PC-3 (cell line): ENCODE results near the gene GRIN3B. TPM values are rescaled to one million over a fixed set of nuclear protein-coding genes. Genes with fewer than 3 reads are reported as not detected.
"Not testable (repeated sequence)": the region's sequence is repeated elsewhere in the genome, so short reads cannot be mapped to it uniquely, and the experiment has no call there.

Source experiments
- ATAC-seq: fragments of 200-7000 bp; cut with Tn5 transposase; 2 replicates; pipeline ENCODE4 v1.9.1; 2020; ENCODE audit warnings: mild to moderate bottlenecking, moderate library complexity
- BruUV-seq: library from RNA; stranded (reverse); fragments of 400-500 nt; replicated peaks from 2 replicates; lab custom pipeline; 2021; lab: Mats Ljungman, UMichigan
- CTCF ChIA-PET: fragments of 300-600 bp; sonication (Branson Sonifier 250); formaldehyde crosslinking; loops from one replicate; lab custom pipeline; 2022; ENCODE audit warnings: antibody characterized with exemption; lab: Charles Lee
- POLR2A ChIA-PET: fragments of 300-600 bp; sonication (Branson Sonifier 250); formaldehyde crosslinking; loops from one replicate; lab custom pipeline; 2022; ENCODE audit warnings: antibody characterized with exemption; ENCODE audit not compliant: unreplicated experiment; lab: Charles Lee
- DNase-seq: peaks from one replicate; pipeline ENCODE4 v3.0.0-alpha.2; 2015
- H2AFZ ChIP-seq: fragments of 300-600 bp; sonication (generic); 2 replicates; pipeline ENCODE4 v1.6.0; 2016; ENCODE audit warnings: antibody characterized with exemption, low read length
- H3F3A ChIP-seq: fragments of 300-600 bp; sonication (generic); one replicate; pipeline ENCODE4 v1.6.0; 2017; ENCODE audit warnings: antibody characterized with exemption, low read length, control low read depth, mild to moderate bottlenecking; ENCODE audit not compliant: unreplicated experiment
- H3K27ac ChIP-seq: fragments of 300-600 bp; sonication (generic); 2 replicates; pipeline ENCODE4 v1.5.1; 2016; ENCODE audit warnings: mild to moderate bottlenecking, low read length
- H3K27me3 ChIP-seq: fragments of 300-600 bp; sonication (generic); 2 replicates; pipeline ENCODE4 v1.6.1; 2016; ENCODE audit warnings: low read length, mixed read lengths
- H3K36me3 ChIP-seq: fragments of 300-600 bp; sonication (generic); 2 replicates; pipeline ENCODE4 v1.6.1; 2016; ENCODE audit warnings: low read depth, mixed run types, low read length, mixed read lengths
- H3K4me1 ChIP-seq: fragments of 300-600 bp; sonication (generic); 2 replicates; pipeline ENCODE4 v1.5.1; 2016; ENCODE audit warnings: low read length; ENCODE audit not compliant: insufficient read depth
- H3K4me2 ChIP-seq: fragments of 300-600 bp; sonication (generic); 2 replicates; pipeline ENCODE4 v1.6.0; 2016; ENCODE audit warnings: low read length
- H3K4me3 ChIP-seq: fragments of 300-600 bp; sonication (generic); 2 replicates; pipeline ENCODE4 v1.5.1; 2016; ENCODE audit warnings: mild to moderate bottlenecking, low read length, mixed read lengths
- H3K79me2 ChIP-seq: fragments of 300-600 bp; sonication (generic); 2 replicates; pipeline ENCODE4 v1.6.1; 2017; ENCODE audit warnings: low read length, mixed read lengths
- H3K9ac ChIP-seq: fragments of 300-600 bp; sonication (generic); 2 replicates; pipeline ENCODE4 v1.6.0; 2016; ENCODE audit warnings: mild to moderate bottlenecking, low read length
- H3K9me2 ChIP-seq: fragments of 300-600 bp; sonication (generic); replicated peaks from 2 replicates; pipeline ENCODE4 v1.6.1; 2016; ENCODE audit warnings: mixed run types, low read length, mixed read lengths
- H3K9me3 ChIP-seq: fragments of 300-600 bp; sonication (generic); 2 replicates; pipeline ENCODE4 v1.6.1; 2016; ENCODE audit warnings: low read length, mixed read lengths
- H4K20me1 ChIP-seq: fragments of 300-600 bp; sonication (generic); 2 replicates; pipeline ENCODE4 v1.6.1; 2016; ENCODE audit warnings: low read length, mixed read lengths
- CTCF ChIP-seq: fragments of 300-600 bp; sonication (generic); conservative IDR thresholded peaks from 2 replicates; pipeline ENCODE4 v1.5.1; 2017; ENCODE audit warnings: antibody characterized with exemption, low read depth, mild to moderate bottlenecking, low read length
- EZH2 ChIP-seq: fragments of 300-600 bp; sonication (generic); IDR thresholded peaks from one replicate; pipeline ENCODE4 v1.6.1; 2017; ENCODE audit warnings: antibody characterized with exemption, mild to moderate bottlenecking, low read length; ENCODE audit not compliant: unreplicated experiment
- EZH2phosphoT487 ChIP-seq: fragments of 300-600 bp; sonication (generic); IDR thresholded peaks from 2 replicates; pipeline ENCODE4 v1.6.1; 2018; ENCODE audit warnings: mild to moderate bottlenecking, antibody characterized with exemption, low read length, borderline replicate concordance
- intact Hi-C: fragments of 100-400 bp; cut with micrococcal nuclease; formaldehyde crosslinking; loops from 2 replicates; pipeline ENCODE4 v1.9.0; 2023
- total RNA-seq: library from RNA; depleted of rRNA; stranded (reverse); fragments of >200 nt; gene quantifications from 2 replicates; pipeline ENCODE4 v1.2.3, GENCODE V29; 2014

Gene GRIN3B
- total RNA-seq, 1 experiment from 2014 or later = 0.69 TPM

DNA sequence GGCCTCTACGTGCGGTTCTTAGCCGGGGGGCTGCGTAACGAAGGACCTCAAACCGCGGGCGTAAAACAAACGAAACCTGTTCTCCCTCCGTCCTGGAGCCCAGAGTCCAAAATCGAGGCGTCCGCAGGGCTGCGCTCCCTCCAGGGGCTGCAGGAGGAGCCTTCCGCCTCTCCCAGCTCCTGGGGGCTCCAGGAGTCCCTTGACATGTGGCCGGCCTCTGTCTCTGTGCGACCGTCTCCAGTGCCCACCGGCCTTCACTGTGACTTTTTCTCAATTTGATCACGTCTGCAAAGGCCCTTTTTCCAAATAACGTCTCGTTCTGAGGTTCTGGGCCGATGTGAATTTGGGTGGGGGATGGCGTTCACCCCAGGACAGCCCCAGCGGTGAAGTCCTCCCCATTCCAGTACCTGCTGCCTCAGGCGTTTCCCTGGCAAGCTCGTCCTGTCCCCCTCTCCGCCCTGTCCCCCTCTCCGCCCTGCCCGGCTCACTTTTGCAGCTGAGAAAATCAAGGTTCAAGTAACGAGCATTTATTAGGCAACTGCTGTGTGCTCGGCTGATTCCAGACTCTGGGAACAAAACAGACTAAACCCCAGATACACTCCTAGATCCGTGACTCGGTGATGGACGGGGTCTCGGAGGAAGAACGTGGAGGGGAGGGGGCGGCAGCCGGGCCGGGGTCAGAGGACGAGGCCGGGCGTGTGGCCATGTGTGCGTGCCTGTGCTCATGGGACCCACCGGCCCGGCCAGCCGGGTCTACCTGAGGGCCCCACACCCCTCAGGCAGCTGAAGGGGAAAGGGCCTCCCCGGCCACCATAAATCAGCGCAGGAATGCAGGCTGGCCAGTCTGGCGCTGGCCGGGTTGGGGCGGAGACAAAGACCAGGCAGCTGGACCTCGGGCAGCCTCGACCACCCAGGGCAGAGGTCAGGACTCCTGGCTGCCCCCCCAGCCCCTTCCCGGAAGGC lies 44.1 kb upstream of the GRIN3B start:
- Histone ChIP-seq H3K9me2 (no peaks in the 10 kb centered on the region), H3K4me3 (no peak overlapping the region), H3K36me3 (no peaks in the 10 kb centered on the region), H4K20me1 (no peaks in the 10 kb centered on the region), H3K9ac (no peak overlapping the region), H3K9me3 (no peaks in the 10 kb centered on the region), H3K27ac (no peak overlapping the region), H3K4me1 (peaks cover 15% of the 10 kb centered on the region), H3K79me2 (no peaks in the 10 kb centered on the region), H3F3A (no peaks in the 10 kb centered on the region), H2AFZ (no peak overlapping the region), H3K4me2 (no peak overlapping the region), H3K27me3 (no peaks in the 10 kb centered on the region)
- CTCF ChIA-PET = interaction anchor here (0.6 kb wide), 1 partner anchor 186 kb away, joined by 7 read pairs; no protein-coding TSS in a partner anchor
- intact Hi-C loops = no loop called here
- no TSS peak for BruUV-seq
- DNase-seq = no peak
- no peak for ATAC-seq
- POLR2A ChIA-PET = no interaction called here
- TF ChIP-seq EZH2 (no peak), EZH2phosphoT487 (no peak)

- no TSS peak for BruUV-seq
- no peaks in the 10 kb centered on the region for H3F3A ChIP-seq
- ATAC-seq (no peak), DNase-seq (no peak)
- H3K4me1 ChIP-seq = peaks cover 16% of the 10 kb centered on the region
- no peaks in the 10 kb centered on the region for H3K9me2 ChIP-seq
- no peaks in the 10 kb centered on the region for H4K20me1 ChIP-seq
- H3K9ac ChIP-seq = no peak overlapping the region
- H3K36me3 ChIP-seq = no peaks in the 10 kb centered on the region
- intact Hi-C loops = no loop called here
- H3K4me3 ChIP-seq = no peak overlapping the region
- no peaks in the 10 kb centered on the region for H3K27me3 ChIP-seq
- H2AFZ ChIP-seq = no peak overlapping the region
- no peak for TF ChIP-seq EZH2
- no peak for TF ChIP-seq CTCF
- TF ChIP-seq EZH2phosphoT487 = no peak
- POLR2A ChIA-PET = no interaction called here
- no peaks in the 10 kb centered on the region for H3K79me2 ChIP-seq
- no peak overlapping the region for H3K27ac ChIP-seq
- CTCF ChIA-PET = interaction anchor here (0.6 kb wide), 1 partner anchor 187 kb away, joined by 7 read pairs; no protein-coding TSS in a partner anchor
- H3K9me3 ChIP-seq = no peaks in the 10 kb centered on the region
- no peak overlapping the region for H3K4me2 ChIP-seq
Measured at GRCh38 chr19:956766-957440, 43.3 kb upstream of the GRIN3B start.

- H3F3A ChIP-seq, H3K4me2 ChIP-seq, H2AFZ ChIP-seq, POLR2A ChIA-PET, H3K27me3 ChIP-seq, H3K36me3 ChIP-seq, H3K4me3 ChIP-seq, H3K9me3 ChIP-seq, ATAC-seq, H3K27ac ChIP-seq, H3K79me2 ChIP-seq, BruUV-seq, CTCF ChIA-PET, intact Hi-C loops, H3K9ac ChIP-seq, H4K20me1 ChIP-seq, DNase-seq, H3K9me2 ChIP-seq: not testable (repeated sequence)
- peaks cover 20% of the 10 kb centered on the region for H3K4me1 ChIP-seq
Measured at GRCh38 chr19:957578-957977, 42.6 kb upstream of the GRIN3B start.
